Measurements from ENCODE around the gene ZNF311. TPM values are rescaled to one million over a fixed set of nuclear protein-coding genes. Genes with fewer than 3 reads are reported as not detected.

ZNF311 gene

DNA sequence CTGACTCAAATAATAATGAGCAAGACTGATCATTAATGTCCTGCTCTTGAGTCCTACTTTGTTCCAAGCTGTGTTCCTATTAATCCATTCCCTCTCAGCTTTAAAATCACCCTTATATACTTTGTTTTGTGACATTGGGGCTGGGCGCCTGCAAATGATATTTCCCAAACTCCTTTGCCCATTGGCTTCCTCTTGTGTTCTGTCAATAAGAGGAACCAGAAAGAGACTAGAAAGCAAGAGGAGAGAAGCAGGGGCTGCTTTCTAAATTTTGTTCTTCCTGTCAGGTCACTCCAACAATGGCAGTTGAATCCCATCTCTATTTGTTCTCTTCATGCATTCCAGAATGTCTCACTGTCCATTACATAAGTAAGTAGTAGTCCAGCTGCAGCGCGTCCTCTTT, 59.8 kb downstream of the ZNF311 start:
- no peak overlapping the region for H2BK5ac ChIP-seq (ENCODE audit: low read depth, low read length, poor library complexity, severe bottlenecking)
- no peak overlapping the region for H3K14ac ChIP-seq (ENCODE audit: low read length in 2 of 2)
- no peak overlapping the region for H3K18ac ChIP-seq (ENCODE audit: low read depth in 1 of 2, low read length in 2 of 2)
- no peak for DNase-seq
- H4K8ac ChIP-seq (ENCODE audit: low read length) = no peak overlapping the region
- H2BK120ac ChIP-seq (ENCODE audit: low read depth, low read length) = no peak overlapping the region
- H2AK5ac ChIP-seq (ENCODE audit: low read length, severe bottlenecking) = no peak overlapping the region
- H3K79me1 ChIP-seq (replicated peaks; ENCODE audit: low read length, poor library complexity, severe bottlenecking) = no peaks in the 10 kb centered on the region
- no peak overlapping the region for H2AFZ ChIP-seq (ENCODE audit: low read depth, low read length)
- no peaks in the 10 kb centered on the region for H3K9me3 ChIP-seq (ENCODE audit: control insufficient read depth, low read length)
- H3K27ac ChIP-seq (ENCODE audit: low read length, poor library complexity, severe bottlenecking) = no peak overlapping the region
- H3K27me3 ChIP-seq (ENCODE audit: control insufficient read depth in 1 of 2, insufficient read depth in 1 of 2, low read length in 2 of 2) = no peaks in the 10 kb centered on the region
- H3K36me3 ChIP-seq (ENCODE audit: control insufficient read depth in 1 of 2, insufficient read depth in 2 of 2, low read depth in 1 of 2, low read length in 2 of 2) = no peaks in the 10 kb centered on the region
- H2BK15ac ChIP-seq (ENCODE audit: low read depth, poor library complexity, severe bottlenecking) = no peak overlapping the region
- no peak overlapping the region for H3K9ac ChIP-seq (ENCODE audit: low read length)
- no peak overlapping the region for H2BK12ac ChIP-seq (ENCODE audit: low read length in 2 of 2)
- no peak overlapping the region for H3K4ac ChIP-seq (ENCODE audit: low read depth in 1 of 2, low read length in 2 of 2)
- H3K4me1 ChIP-seq (ENCODE audit: control insufficient read depth, insufficient read depth, low read depth, low read length) = peaks cover 3% of the 10 kb centered on the region
- H4K91ac ChIP-seq (ENCODE audit: low read length) = no peak overlapping the region
- 91% methylated on average over 2 of the region's 3 CpGs for WGBS
- no peak overlapping the region for H3K4me2 ChIP-seq (ENCODE audit: low read length, poor library complexity, severe bottlenecking)
- no peak overlapping the region for H3K4me3 ChIP-seq (ENCODE audit: insufficient read depth in 1 of 2, low read depth in 1 of 2, low read length in 2 of 2)
- no peak overlapping the region for H3K23ac ChIP-seq (ENCODE audit: low read length in 2 of 2)

Small RNAs within 50 kb of the gene (small RNA-seq; reads per million reads assigned to genes)
- gene RN7SL471P (ENCODE audit: low read depth) = not detected

Measured in mesenchymal stem cell (in vitro differentiated cells and primary cell).